ENCODE data around the gene ADCK2. TPM values are rescaled to one million over a fixed set of nuclear protein-coding genes. Genes with fewer than 3 reads are reported as not detected.
A peak's percentile ranks its signal among the peaks of the same experiment; 100 is the strongest.

Gene ADCK2
- total and polyA plus RNA-seq, 9 of the 15 experiments (the other 6 are each of a cell fraction or from before 2014, with no cell fraction given): 0.08 to 14.3 (median 9.7) TPM

DNA sequence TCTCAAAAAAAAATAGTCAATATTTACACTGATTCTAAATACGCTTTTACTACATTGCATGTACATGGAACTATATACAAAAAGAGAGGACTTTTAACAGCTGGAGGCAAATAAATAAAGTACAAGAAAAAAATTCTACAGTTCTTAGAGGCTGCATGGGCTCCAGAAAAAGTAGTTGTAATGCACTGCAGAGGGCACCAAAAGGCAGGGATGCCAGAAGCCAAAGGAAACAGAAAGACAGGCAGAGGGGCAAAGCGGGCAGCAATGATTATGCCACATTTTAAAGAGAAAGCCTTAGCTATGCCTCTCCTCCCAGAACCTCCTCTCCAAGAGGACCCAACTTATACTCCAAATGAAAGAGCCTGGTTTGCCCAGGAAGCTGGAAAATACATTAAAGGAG lies 11.6 kb upstream of the ADCK2 start:
- ChIA-PET POLR2A (interaction anchor here (0.6 to 1.6 kb wide), 3 partner anchors 12 to 20 kb away, joined by 3 to 5 read pairs (median 3); partner anchors contain the start of gene DENND2A), CTCF (ENCODE audit: low intra/inter-chr PET ratio) (no interaction called here)
- Histone ChIP-seq H3K4me2 (ENCODE audit: insufficient read depth, low read length) (no peak overlapping the region), H3K36me3 (ENCODE audit: control insufficient read depth, insufficient read depth, low read length) (no peaks in the 10 kb centered on the region), H3K27ac (ENCODE audit: extremely low read depth, low read depth, low read length) (no peak overlapping the region), H3K9ac (ENCODE audit: insufficient read depth in 1 of 2, low read depth in 2 of 2, low read length in 2 of 2) (no peak overlapping the region), H3K4me3 (no peak overlapping the region), H3K79me2 (ENCODE audit: control insufficient read depth, insufficient read depth, low read length) (no peaks in the 10 kb centered on the region), H4K20me1 (replicated peaks; ENCODE audit: control insufficient read depth, insufficient read depth, low read length) (peaks cover 5% of the 10 kb centered on the region; the same call in 1 of the 2 replicates), H3K4me1 (replicated peaks in 1 of 2; ENCODE audit: control insufficient read depth in 2 of 2, insufficient read depth in 2 of 2, low read length in 2 of 2) (no peaks in the 10 kb centered on the region; a peak in 1 of 5 replicates), H3K9me3 (replicated peaks; ENCODE audit: control insufficient read depth, insufficient read depth, low read depth, low read length) (no peaks in the 10 kb centered on the region), H2AFZ (ENCODE audit: low read depth, low read length) (no peak overlapping the region), H3K27me3 (ENCODE audit: control insufficient read depth in 2 of 2, insufficient read depth in 2 of 2, low read length in 2 of 2) (peaks cover 51 to 54% of the 10 kb centered on the region in 2 experiments), H3K9me1 (ENCODE audit: control insufficient read depth, insufficient read depth, low read length) (no peaks in the 10 kb centered on the region)
- in situ Hi-C loops (cut with MboI): no loop called here
- no TSS peak for BruUV-seq (replicated peaks)
- ATAC-seq (no peak), DNase-seq (ENCODE audit: extremely low read depth in 1 of 4, low spot score in 3 of 4) (no peak), FAIRE-seq (no peak)
- intact Hi-C loops (cut with micrococcal nuclease): no loop called here
- TF ChIP-seq, protein P1, sequence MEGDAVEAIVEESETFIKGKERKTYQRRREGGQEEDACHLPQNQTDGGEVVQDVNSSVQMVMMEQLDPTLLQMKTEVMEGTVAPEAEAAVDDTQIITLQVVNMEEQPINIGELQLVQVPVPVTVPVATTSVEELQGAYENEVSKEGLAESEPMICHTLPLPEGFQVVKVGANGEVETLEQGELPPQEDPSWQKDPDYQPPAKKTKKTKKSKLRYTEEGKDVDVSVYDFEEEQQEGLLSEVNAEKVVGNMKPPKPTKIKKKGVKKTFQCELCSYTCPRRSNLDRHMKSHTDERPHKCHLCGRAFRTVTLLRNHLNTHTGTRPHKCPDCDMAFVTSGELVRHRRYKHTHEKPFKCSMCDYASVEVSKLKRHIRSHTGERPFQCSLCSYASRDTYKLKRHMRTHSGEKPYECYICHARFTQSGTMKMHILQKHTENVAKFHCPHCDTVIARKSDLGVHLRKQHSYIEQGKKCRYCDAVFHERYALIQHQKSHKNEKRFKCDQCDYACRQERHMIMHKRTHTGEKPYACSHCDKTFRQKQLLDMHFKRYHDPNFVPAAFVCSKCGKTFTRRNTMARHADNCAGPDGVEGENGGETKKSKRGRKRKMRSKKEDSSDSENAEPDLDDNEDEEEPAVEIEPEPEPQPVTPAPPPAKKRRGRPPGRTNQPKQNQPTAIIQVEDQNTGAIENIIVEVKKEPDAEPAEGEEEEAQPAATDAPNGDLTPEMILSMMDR (IDR thresholded peaks at IDR 0.05 in 2 of 3, conservative IDR thresholded peaks at IDR 0.05 in 1 of 3; ENCODE audit: insufficient read depth in 2 of 3, low read depth in 1 of 3, low read length in 3 of 3): peak in 2 of 3 experiments; percentile 17 to 47; a peak in 2 of 6 replicates
- TF ChIP-seq, protein P2, sequence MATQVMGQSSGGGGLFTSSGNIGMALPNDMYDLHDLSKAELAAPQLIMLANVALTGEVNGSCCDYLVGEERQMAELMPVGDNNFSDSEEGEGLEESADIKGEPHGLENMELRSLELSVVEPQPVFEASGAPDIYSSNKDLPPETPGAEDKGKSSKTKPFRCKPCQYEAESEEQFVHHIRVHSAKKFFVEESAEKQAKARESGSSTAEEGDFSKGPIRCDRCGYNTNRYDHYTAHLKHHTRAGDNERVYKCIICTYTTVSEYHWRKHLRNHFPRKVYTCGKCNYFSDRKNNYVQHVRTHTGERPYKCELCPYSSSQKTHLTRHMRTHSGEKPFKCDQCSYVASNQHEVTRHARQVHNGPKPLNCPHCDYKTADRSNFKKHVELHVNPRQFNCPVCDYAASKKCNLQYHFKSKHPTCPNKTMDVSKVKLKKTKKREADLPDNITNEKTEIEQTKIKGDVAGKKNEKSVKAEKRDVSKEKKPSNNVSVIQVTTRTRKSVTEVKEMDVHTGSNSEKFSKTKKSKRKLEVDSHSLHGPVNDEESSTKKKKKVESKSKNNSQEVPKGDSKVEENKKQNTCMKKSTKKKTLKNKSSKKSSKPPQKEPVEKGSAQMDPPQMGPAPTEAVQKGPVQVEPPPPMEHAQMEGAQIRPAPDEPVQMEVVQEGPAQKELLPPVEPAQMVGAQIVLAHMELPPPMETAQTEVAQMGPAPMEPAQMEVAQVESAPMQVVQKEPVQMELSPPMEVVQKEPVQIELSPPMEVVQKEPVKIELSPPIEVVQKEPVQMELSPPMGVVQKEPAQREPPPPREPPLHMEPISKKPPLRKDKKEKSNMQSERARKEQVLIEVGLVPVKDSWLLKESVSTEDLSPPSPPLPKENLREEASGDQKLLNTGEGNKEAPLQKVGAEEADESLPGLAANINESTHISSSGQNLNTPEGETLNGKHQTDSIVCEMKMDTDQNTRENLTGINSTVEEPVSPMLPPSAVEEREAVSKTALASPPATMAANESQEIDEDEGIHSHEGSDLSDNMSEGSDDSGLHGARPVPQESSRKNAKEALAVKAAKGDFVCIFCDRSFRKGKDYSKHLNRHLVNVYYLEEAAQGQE (IDR thresholded peaks at IDR 0.05; ENCODE audit: borderline replicate concordance): peak; percentile 20; the same call in 1 of the 2 replicates
- TF ChIP-seq, protein P2 (CRISPR knock-in tag; IDR thresholded peaks at IDR 0.05; ENCODE audit: low read depth): no peak
- TF ChIP-seq, protein P3, sequence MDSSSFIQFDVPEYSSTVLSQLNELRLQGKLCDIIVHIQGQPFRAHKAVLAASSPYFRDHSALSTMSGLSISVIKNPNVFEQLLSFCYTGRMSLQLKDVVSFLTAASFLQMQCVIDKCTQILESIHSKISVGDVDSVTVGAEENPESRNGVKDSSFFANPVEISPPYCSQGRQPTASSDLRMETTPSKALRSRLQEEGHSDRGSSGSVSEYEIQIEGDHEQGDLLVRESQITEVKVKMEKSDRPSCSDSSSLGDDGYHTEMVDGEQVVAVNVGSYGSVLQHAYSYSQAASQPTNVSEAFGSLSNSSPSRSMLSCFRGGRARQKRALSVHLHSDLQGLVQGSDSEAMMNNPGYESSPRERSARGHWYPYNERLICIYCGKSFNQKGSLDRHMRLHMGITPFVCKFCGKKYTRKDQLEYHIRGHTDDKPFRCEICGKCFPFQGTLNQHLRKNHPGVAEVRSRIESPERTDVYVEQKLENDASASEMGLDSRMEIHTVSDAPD (CRISPR knock-in tag; IDR thresholded peaks at IDR 0.05): no peak
- TF ChIP-seq EZH2 (IDR thresholded peaks at IDR 0.05; ENCODE audit: borderline replicate concordance, low read depth, low read length): 0 out of 2 replicates have a peak, but pooled peaks have one; percentile 15
- peak; percentile 28 to 54; a peak in 3 of 4 replicates for TF ChIP-seq RAD21 (CRISPR knock-in tag; conservative IDR thresholded peaks at IDR 0.05 in 1 of 2, IDR thresholded peaks at IDR 0.05 in 1 of 2)
- TF ChIP-seq LEF1 (IDR thresholded peaks at IDR 0.05): no peak
- no peak for TF ChIP-seq ZNF785 (CRISPR knock-in tag; IDR thresholded peaks at IDR 0.05)
- 5% methylated on average over 2 of the region's 2 CpGs for WGBS (ENCODE audit: insufficient coverage, low coverage, missing lambda C conversion rate)
